Stimulated activated CD8-positive, alpha-beta memory T cell treated with anti-CD3 and anti-CD28 coated beads, Interleukin-4, amount 100 ng/mL, for 48 hours (primary cell): ENCODE measurements around the gene IQSEC3.
"Not testable (repeated sequence)": the region's sequence is repeated elsewhere in the genome, so short reads cannot be mapped to it uniquely, and the experiment has no call there.

Source experiments
- DNase-seq: peaks from one replicate; pipeline ENCODE4 v3.0.0-alpha.2; 2020

Gene IQSEC3

DNA sequence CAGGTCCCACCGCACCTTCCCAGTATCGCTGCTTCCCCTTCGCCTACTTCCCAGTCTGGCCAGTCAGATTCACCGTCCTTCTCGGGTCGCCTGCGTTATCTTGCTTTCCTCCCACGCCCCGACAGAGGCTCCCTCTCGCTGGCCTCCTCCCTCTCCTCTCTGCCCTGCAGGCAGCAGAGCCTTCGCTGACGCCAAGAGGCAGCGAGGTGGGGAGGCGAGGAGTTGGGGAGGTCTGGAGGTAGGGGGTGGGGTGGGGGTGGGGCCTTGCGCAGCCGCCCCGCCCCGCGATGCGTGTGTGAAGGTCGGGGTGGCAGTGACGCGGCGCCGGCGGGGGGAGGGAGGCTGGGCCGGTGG, at the start of gene IQSEC3:
Gene IQSEC3 (plus strand): TSS at position 340 of the 354 bp plus-strand sequence. CDS start 116 bp downstream, outside the sequence.
- DNase-seq: not testable (repeated sequence)

- DNase-seq: not testable (repeated sequence)
These were observed 48.9 kb upstream of the IQSEC3 start for GRCh38 chr12:17370-18340.

- DNase-seq: not testable (repeated sequence)
These were observed 47.6 kb upstream of the IQSEC3 start for GRCh38 chr12:18821-19567.

- DNase-seq: not testable (repeated sequence)
These were observed 46.7 kb upstream of the IQSEC3 start for GRCh38 chr12:19906-20305.

DNA sequence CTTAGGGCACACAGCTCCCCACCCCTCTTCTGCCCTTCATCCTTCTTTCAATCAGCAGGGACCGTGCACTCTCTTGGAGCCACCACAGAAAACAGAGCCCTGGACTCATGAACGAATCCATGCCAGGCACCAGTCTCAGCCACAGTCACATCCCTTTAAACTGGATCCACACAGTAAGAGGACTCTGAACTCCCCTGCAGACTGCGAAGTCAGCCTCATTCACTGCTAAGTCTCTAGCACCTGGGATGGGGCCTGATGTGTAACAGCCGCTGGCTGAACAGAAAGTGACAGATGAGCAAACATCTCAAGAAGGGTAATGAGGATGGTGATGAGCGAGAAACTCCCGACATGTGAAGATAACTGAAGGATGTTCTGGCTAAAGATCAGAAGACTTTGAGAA, 45.8 kb upstream of the IQSEC3 start:
- no peak for DNase-seq

DNA sequence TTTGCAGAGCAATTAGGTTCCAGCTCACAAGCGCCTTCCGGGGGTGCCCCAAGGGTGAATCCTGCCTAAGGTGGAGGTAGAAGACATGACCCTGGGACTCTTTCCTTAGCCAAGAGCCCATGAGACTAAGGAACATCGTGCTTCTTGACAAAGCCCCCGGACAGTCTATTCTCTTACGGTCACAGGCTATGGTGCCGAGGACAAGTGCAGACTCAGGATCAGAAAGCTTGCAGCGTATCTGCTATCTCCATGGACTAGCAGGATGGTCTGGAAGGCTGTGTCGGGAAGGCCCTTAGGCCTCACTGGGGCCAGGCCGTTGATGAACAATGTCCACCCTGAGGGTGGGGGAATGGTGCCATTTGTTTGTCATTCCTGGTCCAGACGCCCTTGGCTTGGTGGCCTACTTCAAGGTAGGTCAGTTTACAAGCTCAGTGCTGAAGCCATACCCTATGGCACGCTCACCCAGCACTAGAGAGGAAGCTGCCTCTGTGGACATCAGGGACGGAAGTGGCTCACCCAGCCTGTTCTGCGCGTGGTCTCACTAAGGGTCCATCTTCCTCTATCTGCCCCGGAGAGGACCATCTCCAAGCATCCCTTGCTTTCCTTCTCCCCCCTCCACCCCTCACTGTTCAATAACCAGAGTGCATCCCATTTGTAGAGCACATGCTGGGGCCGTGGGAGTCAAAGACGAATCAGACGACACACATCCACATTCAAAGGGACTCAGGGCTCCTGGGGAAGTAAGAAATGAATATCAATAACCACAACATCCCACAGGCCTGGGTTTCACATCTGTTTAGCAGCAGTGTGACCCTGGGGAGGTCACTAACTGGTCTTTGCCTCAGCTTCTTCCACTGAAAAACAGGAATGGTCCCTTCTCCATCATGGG, 45.0 kb upstream of the IQSEC3 start:
- peak; percentile 41 for DNase-seq

DNA sequence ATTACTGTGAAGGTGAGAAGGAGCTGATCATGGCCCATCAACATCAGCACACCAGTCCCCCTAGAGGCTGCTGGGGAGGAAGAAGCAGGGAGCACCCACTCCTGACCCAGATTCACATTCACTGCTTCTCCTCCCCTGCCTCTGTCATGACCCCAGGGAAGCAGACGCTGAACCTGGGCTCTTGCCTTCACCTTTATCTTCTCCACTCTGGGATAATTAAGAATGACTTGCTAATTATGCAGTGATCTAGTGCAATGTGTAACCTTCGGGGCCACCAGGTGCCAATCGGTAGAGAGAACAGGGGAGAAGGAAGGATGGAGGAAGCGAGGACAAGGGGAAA, 44.4 kb upstream of the IQSEC3 start:
- no peak for DNase-seq

- DNase-seq: no peak
These were observed 43.9 kb upstream of the IQSEC3 start for GRCh38 chr12:22530-23201.

DNA sequence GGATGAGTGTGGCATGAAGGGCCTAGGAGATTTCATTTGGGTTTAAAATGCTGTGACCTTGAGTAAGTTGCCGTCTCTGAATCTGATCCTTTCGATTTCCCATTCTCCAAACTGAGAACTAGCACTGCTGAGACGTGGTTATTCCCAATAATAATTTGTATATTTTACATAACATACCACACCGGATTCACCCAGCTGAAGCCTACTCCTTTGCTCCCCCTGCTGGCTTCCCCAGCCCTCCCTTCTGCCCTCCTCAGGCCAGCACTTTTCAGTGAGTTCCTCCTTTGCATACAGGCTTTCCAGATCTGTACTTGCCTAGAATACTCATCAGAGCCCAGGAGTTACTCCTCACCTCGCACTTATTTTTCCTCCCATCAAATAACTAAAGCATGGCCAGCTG, 38.7 kb upstream of the IQSEC3 start:
- not testable (repeated sequence) for DNase-seq

DNA sequence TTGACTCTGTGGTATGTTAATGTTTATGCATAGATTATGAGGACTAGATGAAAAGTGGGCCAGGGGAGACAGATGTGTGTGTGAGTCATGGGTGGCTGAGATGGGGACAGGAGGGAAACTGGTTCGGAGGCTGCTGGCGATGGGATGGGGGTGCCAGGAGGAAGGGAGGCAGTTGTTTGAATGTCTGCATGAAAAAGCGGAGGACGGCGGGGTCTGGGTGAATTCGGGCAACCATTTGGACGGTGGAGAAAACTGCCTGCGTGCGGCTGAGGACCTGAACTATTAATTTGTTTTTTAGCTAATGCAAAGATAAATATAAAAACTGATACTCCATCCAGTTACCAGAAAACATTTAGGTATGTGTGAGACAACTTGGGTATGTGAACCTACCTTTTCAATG, 27.8 kb upstream of the IQSEC3 start:
- DNase-seq: not testable (repeated sequence)

DNA sequence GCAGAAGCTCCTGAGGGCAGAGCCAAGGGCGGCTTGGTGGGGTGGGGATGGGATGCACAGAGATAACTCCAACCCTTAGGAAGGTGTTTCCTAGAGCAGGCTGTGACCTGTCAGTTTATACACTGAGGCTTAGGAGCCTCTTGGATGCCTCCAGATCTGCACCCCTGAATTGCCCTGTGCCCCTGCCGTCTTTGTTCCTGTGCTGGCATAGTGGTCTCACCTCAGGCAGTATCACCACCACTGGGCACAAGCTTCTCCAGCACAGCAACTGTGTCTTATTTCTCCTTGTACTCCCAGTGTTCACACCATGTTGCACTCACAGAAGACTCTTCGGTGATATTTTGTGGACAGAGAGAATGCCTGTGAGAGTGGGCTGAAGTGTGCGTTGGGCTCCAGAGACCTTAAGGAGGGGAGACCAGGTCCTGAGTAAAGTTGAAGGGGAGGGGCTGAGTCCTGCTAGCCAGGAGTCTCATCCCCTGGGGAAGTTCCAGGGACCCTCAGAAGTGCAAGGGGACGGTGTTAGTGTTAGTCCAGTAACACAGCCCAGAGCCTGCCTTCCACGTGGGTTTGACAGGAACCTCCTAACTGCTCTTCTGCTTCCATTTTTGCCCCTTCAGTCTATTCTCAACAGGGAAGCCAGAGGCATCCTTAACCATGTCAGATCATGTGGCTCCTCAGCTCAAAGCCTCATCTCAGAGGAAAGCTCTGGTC, 26.9 kb upstream of the IQSEC3 start:
- DNase-seq: not testable (repeated sequence)

DNA sequence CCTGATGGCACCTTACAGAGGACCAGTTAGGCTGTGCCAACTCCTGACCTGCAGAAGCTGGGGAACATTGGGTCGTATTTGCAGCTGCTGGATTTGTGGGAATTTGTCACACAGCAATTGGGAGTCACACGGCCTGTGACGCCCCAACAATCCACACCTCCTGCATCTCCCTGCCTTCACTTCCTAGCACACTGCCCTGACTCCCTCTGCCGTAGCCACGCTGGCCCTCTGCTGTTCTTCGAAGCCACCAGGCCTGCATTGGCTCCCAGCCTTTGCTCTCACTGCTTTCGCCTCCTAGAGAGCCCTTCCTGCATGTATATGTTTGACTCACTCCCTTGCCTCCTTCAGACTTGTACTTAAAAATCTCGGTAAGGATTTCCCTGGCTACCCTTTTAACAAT, 22.2 kb upstream of the IQSEC3 start:
- not testable (repeated sequence) for DNase-seq

- DNase-seq: not testable (repeated sequence)
These were observed 21.2 kb upstream of the IQSEC3 start for GRCh38 chr12:45235-45990.

- not testable (repeated sequence) for DNase-seq
These were observed 20.6 kb upstream of the IQSEC3 start for GRCh38 chr12:45991-46358.

DNA sequence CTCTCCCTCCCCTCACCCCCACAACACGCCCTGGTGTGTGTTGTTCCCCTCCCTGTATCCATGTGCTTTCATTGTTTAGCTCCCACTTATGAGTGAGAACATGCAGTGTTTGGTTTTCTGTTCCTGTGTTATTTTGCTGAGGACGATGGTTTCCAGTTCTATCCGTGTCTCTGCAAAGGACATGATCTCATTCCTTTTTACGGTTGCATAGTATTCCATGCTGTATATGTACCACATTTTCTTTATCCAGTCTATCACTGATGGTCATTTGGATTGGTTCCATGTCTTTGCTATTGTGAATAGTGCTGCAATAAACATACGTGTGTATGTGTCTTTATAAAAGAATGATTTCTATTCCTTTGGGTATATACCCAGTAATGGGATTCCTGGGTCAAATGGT, 20.0 kb upstream of the IQSEC3 start:
- not testable (repeated sequence) for DNase-seq

DNA sequence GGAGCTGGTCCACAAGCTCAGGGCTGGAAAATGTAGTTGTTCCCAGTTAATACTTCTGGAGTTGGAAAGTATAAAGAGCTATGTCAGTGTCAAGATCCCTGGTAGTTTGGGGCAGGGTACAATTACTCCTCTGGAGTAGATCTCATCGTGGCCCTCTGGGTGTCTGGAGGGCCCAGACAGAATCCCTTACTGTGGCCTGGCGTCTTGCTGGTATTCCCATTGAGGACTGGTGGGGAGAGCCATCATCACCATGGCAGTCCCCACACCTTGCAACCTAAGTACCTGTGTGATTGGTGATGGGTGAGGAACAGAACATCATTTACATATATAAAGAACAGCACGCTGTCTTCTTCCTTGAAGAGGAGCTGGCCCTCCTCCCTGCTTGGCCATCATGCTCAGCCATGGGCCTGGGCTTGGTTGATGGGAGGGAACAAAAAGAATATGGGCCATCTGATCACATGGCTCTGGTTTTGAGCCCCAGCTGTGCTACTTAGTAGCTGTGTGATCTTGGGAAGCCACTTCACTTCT, 18.8 kb upstream of the IQSEC3 start:
- not testable (repeated sequence) for DNase-seq

- not testable (repeated sequence) for DNase-seq
These were observed 17.4 kb upstream of the IQSEC3 start for GRCh38 chr12:49149-49548.

DNA sequence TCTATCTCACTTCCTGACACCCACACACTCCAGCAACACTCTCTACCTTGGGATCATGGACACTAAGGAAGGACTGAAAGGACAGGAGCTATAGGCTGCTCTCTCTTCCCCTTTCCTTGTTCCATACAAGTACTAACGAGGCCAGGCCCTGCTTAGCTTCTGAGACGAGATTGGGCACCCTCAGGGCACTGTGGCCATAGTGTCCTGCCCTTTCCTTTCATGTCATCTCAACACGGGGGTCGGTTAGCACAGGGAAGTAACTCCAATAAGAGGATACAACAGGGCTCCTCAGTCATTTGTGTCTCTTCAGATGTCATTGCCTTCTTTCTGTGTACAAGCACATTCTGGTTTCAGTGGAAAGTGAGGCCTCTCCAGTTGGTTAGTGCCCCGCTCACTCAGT, 15.5 kb upstream of the IQSEC3 start:
- not testable (repeated sequence) for DNase-seq

- not testable (repeated sequence) for DNase-seq
These were observed 14.6 kb upstream of the IQSEC3 start for GRCh38 chr12:51962-52361.

- not testable (repeated sequence) for DNase-seq
These were observed 13.4 kb upstream of the IQSEC3 start for GRCh38 chr12:52902-53734.
